A673 (cell line): ENCODE measurements around the gene STAT5B.

Experiments used
- EZH2 ChIP-seq: fragments of 200-600 bp; sonication (generic); IDR thresholded peaks from 2 replicates; pipeline ENCODE4 v1.6.1; 2017; ENCODE audit warnings: borderline replicate concordance, low read depth, mild to moderate bottlenecking, mixed read lengths, antibody characterized with exemption, low read length; ENCODE audit not compliant: poor library complexity, severe bottlenecking
- TF ChIP-seq, protein P1 (sequence below): fragments of 300-800, 200-600 bp; sonication (generic); conservative IDR thresholded peaks from 2 replicates; pipeline ENCODE4 v1.5.1; 2017; ENCODE audit warnings: low read depth, mild to moderate bottlenecking, antibody characterized with exemption, low read length, moderate library complexity, mixed read lengths

- TF ChIP-seq, protein P1, sequence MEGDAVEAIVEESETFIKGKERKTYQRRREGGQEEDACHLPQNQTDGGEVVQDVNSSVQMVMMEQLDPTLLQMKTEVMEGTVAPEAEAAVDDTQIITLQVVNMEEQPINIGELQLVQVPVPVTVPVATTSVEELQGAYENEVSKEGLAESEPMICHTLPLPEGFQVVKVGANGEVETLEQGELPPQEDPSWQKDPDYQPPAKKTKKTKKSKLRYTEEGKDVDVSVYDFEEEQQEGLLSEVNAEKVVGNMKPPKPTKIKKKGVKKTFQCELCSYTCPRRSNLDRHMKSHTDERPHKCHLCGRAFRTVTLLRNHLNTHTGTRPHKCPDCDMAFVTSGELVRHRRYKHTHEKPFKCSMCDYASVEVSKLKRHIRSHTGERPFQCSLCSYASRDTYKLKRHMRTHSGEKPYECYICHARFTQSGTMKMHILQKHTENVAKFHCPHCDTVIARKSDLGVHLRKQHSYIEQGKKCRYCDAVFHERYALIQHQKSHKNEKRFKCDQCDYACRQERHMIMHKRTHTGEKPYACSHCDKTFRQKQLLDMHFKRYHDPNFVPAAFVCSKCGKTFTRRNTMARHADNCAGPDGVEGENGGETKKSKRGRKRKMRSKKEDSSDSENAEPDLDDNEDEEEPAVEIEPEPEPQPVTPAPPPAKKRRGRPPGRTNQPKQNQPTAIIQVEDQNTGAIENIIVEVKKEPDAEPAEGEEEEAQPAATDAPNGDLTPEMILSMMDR = no peak
- TF ChIP-seq EZH2 = no peak
These were observed 3.8 kb upstream of the STAT5B start for GRCh38 chr17:42279776-42280630.
